Prostate gland (tissue), 2 donors: Measurements from ENCODE around the gene MASP1.

Experiments used
- POLR2AphosphoS5 ChIP-seq: sonication (generic); formaldehyde crosslinking; IDR thresholded peaks from one replicate; pipeline ENCODE4 v1.6.1; 2017; ENCODE audit warnings: antibody characterized with exemption
- TF ChIP-seq, protein P1 (sequence below), 4 experiments: fragments of 200-600 bp in 2 of 4; fragments of 450-650 bp in 2 of 4; sonication (generic) in 2 of 4; IDR thresholded peaks; 1 replicate in 3 of 4; 2 replicates in 1 of 4; pipeline ENCODE4 v1.5.1; 2016 to 2019; ENCODE audit warnings: antibody characterized with exemption in 4 of 4, mild to moderate bottlenecking in 2 of 4, moderate library complexity in 2 of 4

DNA sequence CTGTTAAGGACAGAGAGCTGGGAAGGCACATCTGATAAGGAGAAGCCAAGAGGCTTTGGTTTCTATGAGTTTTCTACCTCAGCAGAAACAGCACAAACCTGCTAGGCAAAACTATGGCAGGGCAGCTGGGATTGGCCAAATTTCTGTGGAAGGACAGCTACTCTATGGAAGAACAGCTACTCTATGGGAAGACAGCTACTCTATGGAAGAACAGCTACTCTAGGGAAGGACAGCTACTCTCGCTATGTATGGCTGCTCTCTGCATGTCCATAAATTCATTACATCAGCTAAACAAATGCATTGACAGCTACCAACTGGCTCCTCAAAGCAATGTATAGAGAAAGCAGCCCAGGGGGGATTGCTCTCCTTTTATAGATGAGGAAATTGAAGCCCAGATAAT, 24.8 kb downstream of the MASP1 start:
- TF ChIP-seq, protein P1, sequence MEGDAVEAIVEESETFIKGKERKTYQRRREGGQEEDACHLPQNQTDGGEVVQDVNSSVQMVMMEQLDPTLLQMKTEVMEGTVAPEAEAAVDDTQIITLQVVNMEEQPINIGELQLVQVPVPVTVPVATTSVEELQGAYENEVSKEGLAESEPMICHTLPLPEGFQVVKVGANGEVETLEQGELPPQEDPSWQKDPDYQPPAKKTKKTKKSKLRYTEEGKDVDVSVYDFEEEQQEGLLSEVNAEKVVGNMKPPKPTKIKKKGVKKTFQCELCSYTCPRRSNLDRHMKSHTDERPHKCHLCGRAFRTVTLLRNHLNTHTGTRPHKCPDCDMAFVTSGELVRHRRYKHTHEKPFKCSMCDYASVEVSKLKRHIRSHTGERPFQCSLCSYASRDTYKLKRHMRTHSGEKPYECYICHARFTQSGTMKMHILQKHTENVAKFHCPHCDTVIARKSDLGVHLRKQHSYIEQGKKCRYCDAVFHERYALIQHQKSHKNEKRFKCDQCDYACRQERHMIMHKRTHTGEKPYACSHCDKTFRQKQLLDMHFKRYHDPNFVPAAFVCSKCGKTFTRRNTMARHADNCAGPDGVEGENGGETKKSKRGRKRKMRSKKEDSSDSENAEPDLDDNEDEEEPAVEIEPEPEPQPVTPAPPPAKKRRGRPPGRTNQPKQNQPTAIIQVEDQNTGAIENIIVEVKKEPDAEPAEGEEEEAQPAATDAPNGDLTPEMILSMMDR (IDR thresholded peaks at IDR 0.05), result no peak
- no peak for TF ChIP-seq POLR2AphosphoS5
